ENCODE data around the gene ZC3H11A.
"Not testable (repeated sequence)": the region's sequence is repeated elsewhere in the genome, so short reads cannot be mapped to it uniquely, and the experiment has no call there.

ZC3H11A gene

GRCh38 chr1:203805689-203806088 is 10.3 kb downstream of the ZC3H11A start:
- no peaks in the 10 kb centered on the region for H3K4me1 ChIP-seq (ENCODE audit: insufficient read depth, low read length)
- H3K27me3 ChIP-seq (ENCODE audit: insufficient read depth, low read length): no peaks in the 10 kb centered on the region
- H3K27ac ChIP-seq (ENCODE audit: low read depth, low read length): no peak overlapping the region
- no peak overlapping the region for H3K9ac ChIP-seq (ENCODE audit: low read depth, low read length)
- H3K36me3 ChIP-seq (ENCODE audit: insufficient read depth, low read length): peaks cover 68% of the 10 kb centered on the region
- 95% methylated on average over 7 of the region's 7 CpGs for WGBS
- H3K9me3 ChIP-seq (ENCODE audit: insufficient read depth, low read depth, low read length): no peaks in the 10 kb centered on the region
- no peak overlapping the region for H3K4me3 ChIP-seq (ENCODE audit: low read length)

- no peaks in the 10 kb centered on the region for H3K4me1 ChIP-seq (ENCODE audit: insufficient read depth, low read length)
These were observed 11.8 kb downstream of the ZC3H11A start for GRCh38 chr1:203807196-203807595.

GRCh38 chr1:203813581-203814341 is 18.3 kb downstream of the ZC3H11A start:
- 100% methylated on average over 2 of the region's 2 CpGs for WGBS
- H3K9ac ChIP-seq (ENCODE audit: low read depth, low read length): no peak overlapping the region
- H3K36me3 ChIP-seq (ENCODE audit: insufficient read depth, low read length): peaks cover 65% of the 10 kb centered on the region
- no peak overlapping the region for H3K4me3 ChIP-seq (ENCODE audit: low read length)
- H3K27me3 ChIP-seq (ENCODE audit: insufficient read depth, low read length): no peaks in the 10 kb centered on the region
- H3K27ac ChIP-seq (ENCODE audit: low read depth, low read length): no peak overlapping the region
- no peaks in the 10 kb centered on the region for H3K4me1 ChIP-seq (ENCODE audit: insufficient read depth, low read length)
- no peaks in the 10 kb centered on the region for H3K9me3 ChIP-seq (ENCODE audit: insufficient read depth, low read depth, low read length)

More at GRCh38 chr1:203807196-203807595, 11.8 kb downstream of the ZC3H11A start:
- peaks cover 61% of the 10 kb centered on the region for H3K36me3 ChIP-seq (ENCODE audit: insufficient read depth, low read length)
- H3K27me3 ChIP-seq (ENCODE audit: insufficient read depth, low read length): no peaks in the 10 kb centered on the region
- no peak overlapping the region for H3K27ac ChIP-seq (ENCODE audit: low read depth, low read length)
- H3K4me3 ChIP-seq (ENCODE audit: low read length): no peak overlapping the region
- H3K9ac ChIP-seq (ENCODE audit: low read depth, low read length): no peak overlapping the region
- 92% methylated on average over 2 of the region's 2 CpGs for WGBS
- no peaks in the 10 kb centered on the region for H3K9me3 ChIP-seq (ENCODE audit: insufficient read depth, low read depth, low read length)

- no peak overlapping the region for H3K9ac ChIP-seq (ENCODE audit: low read depth, low read length)
- 90% methylated on average over 5 of the region's 6 CpGs for WGBS
These were observed 23.0 kb downstream of the ZC3H11A start for GRCh38 chr1:203818399-203818798.

GRCh38 chr1:203823306-203823705 is 27.9 kb downstream of the ZC3H11A start:
- no peaks in the 10 kb centered on the region for H3K9me3 ChIP-seq (ENCODE audit: insufficient read depth, low read depth, low read length)
- peaks cover 91% of the 10 kb centered on the region for H3K36me3 ChIP-seq (ENCODE audit: insufficient read depth, low read length)
- no peak overlapping the region for H3K27ac ChIP-seq (ENCODE audit: low read depth, low read length)
- H3K27me3 ChIP-seq (ENCODE audit: insufficient read depth, low read length): no peaks in the 10 kb centered on the region
- H3K9ac ChIP-seq (ENCODE audit: low read depth, low read length): no peak overlapping the region
- WGBS: 93% methylated on average over 1 of the region's 1 CpG
- H3K4me3 ChIP-seq (ENCODE audit: low read length): no peak overlapping the region
- H3K4me1 ChIP-seq (ENCODE audit: insufficient read depth, low read length): no peaks in the 10 kb centered on the region

More at GRCh38 chr1:203818399-203818798, 23.0 kb downstream of the ZC3H11A start:
- Histone ChIP-seq H3K4me3 (ENCODE audit: low read length) (no peak overlapping the region), H3K4me1 (ENCODE audit: insufficient read depth, low read length) (no peaks in the 10 kb centered on the region), H3K9me3 (ENCODE audit: insufficient read depth, low read depth, low read length) (no peaks in the 10 kb centered on the region), H3K27ac (ENCODE audit: low read depth, low read length) (no peak overlapping the region), H3K27me3 (ENCODE audit: insufficient read depth, low read length) (no peaks in the 10 kb centered on the region), H3K36me3 (ENCODE audit: insufficient read depth, low read length) (peaks cover 92% of the 10 kb centered on the region)

- H3K27ac ChIP-seq (ENCODE audit: low read depth, low read length): no peak overlapping the region
- 100% methylated on average over 1 of the region's 2 CpGs for WGBS
- H3K9me3 ChIP-seq (ENCODE audit: insufficient read depth, low read depth, low read length): no peaks in the 10 kb centered on the region
- H3K36me3 ChIP-seq (ENCODE audit: insufficient read depth, low read length): peaks cover 91% of the 10 kb centered on the region
- H3K4me3 ChIP-seq (ENCODE audit: low read length): no peak overlapping the region
- H3K9ac ChIP-seq (ENCODE audit: low read depth, low read length): no peak overlapping the region
- H3K4me1 ChIP-seq (ENCODE audit: insufficient read depth, low read length): no peaks in the 10 kb centered on the region
- no peaks in the 10 kb centered on the region for H3K27me3 ChIP-seq (ENCODE audit: insufficient read depth, low read length)
These were observed 30.8 kb downstream of the ZC3H11A start for GRCh38 chr1:203826175-203826574.

GRCh38 chr1:203828002-203828401 is 32.6 kb downstream of the ZC3H11A start:
- Histone ChIP-seq H3K4me1 (ENCODE audit: insufficient read depth, low read length) (no peaks in the 10 kb centered on the region), H3K36me3 (ENCODE audit: insufficient read depth, low read length) (peaks cover 91% of the 10 kb centered on the region)
- 94% methylated on average over 5 of the region's 5 CpGs for WGBS

GRCh38 chr1:203828503-203828902 is 33.1 kb downstream of the ZC3H11A start:
- Histone ChIP-seq H3K36me3 (ENCODE audit: insufficient read depth, low read length) (peaks cover 89% of the 10 kb centered on the region), H3K9ac (ENCODE audit: low read depth, low read length) (no peak overlapping the region), H3K4me1 (ENCODE audit: insufficient read depth, low read length) (no peaks in the 10 kb centered on the region), H3K4me3 (ENCODE audit: low read length) (no peak overlapping the region), H3K27me3 (ENCODE audit: insufficient read depth, low read length) (no peaks in the 10 kb centered on the region), H3K9me3 (ENCODE audit: insufficient read depth, low read depth, low read length) (no peaks in the 10 kb centered on the region), H3K27ac (ENCODE audit: low read depth, low read length) (no peak overlapping the region)
- 100% methylated on average over 1 of the region's 1 CpG for WGBS

More at GRCh38 chr1:203828002-203828401, 32.6 kb downstream of the ZC3H11A start:
- no peak overlapping the region for H3K4me3 ChIP-seq (ENCODE audit: low read length)
- H3K27ac ChIP-seq (ENCODE audit: low read depth, low read length): no peak overlapping the region
- no peaks in the 10 kb centered on the region for H3K9me3 ChIP-seq (ENCODE audit: insufficient read depth, low read depth, low read length)
- H3K27me3 ChIP-seq (ENCODE audit: insufficient read depth, low read length): no peaks in the 10 kb centered on the region
- no peak overlapping the region for H3K9ac ChIP-seq (ENCODE audit: low read depth, low read length)

GRCh38 chr1:203829247-203829646 is 33.8 kb downstream of the ZC3H11A start:
- H3K27me3 ChIP-seq (ENCODE audit: insufficient read depth, low read length); H3K9me3 ChIP-seq (ENCODE audit: insufficient read depth, low read depth, low read length); H3K9ac ChIP-seq (ENCODE audit: low read depth, low read length); H3K4me1 ChIP-seq (ENCODE audit: insufficient read depth, low read length); H3K27ac ChIP-seq (ENCODE audit: low read depth, low read length); H3K4me3 ChIP-seq (ENCODE audit: low read length): not testable (repeated sequence)
- H3K36me3 ChIP-seq (ENCODE audit: insufficient read depth, low read length): peaks cover 91% of the 10 kb centered on the region
- 98% methylated on average over 5 of the region's 5 CpGs for WGBS

- 97% methylated on average over 3 of the region's 3 CpGs for WGBS
- Histone ChIP-seq H3K4me1 (ENCODE audit: insufficient read depth, low read length) (no peaks in the 10 kb centered on the region), H3K9me3 (ENCODE audit: insufficient read depth, low read depth, low read length) (peaks cover 4% of the 10 kb centered on the region; the same call in 1 of the 2 replicates), H3K36me3 (ENCODE audit: insufficient read depth, low read length) (peaks cover 94% of the 10 kb centered on the region), H3K27ac (ENCODE audit: low read depth, low read length) (no peak overlapping the region), H3K9ac (ENCODE audit: low read depth, low read length) (no peak overlapping the region), H3K27me3 (ENCODE audit: insufficient read depth, low read length) (no peaks in the 10 kb centered on the region), H3K4me3 (ENCODE audit: low read length) (no peak overlapping the region)
These were observed 40.1 kb downstream of the ZC3H11A start for GRCh38 chr1:203835476-203835875.

GRCh38 chr1:203839081-203839480 is 43.7 kb downstream of the ZC3H11A start:
- no peaks in the 10 kb centered on the region; the same call in 1 of the 2 replicates for H3K4me1 ChIP-seq (ENCODE audit: insufficient read depth, low read length)
- WGBS: 94% methylated on average over 5 of the region's 5 CpGs

More at GRCh38 chr1:203839081-203839480, 43.7 kb downstream of the ZC3H11A start:
- Histone ChIP-seq H3K9ac (ENCODE audit: low read depth, low read length) (no peak overlapping the region), H3K36me3 (ENCODE audit: insufficient read depth, low read length) (peaks cover 83% of the 10 kb centered on the region), H3K9me3 (ENCODE audit: insufficient read depth, low read depth, low read length) (peaks cover 12% of the 10 kb centered on the region; the same call in 1 of the 2 replicates), H3K4me3 (ENCODE audit: low read length) (no peak overlapping the region), H3K27me3 (ENCODE audit: insufficient read depth, low read length) (no peaks in the 10 kb centered on the region), H3K27ac (ENCODE audit: low read depth, low read length) (no peak overlapping the region)
